K562 (cell line): ENCODE data around the gene MEF2B. TPM values are rescaled to one million over a fixed set of nuclear protein-coding genes. Genes with fewer than 3 reads are reported as not detected.

ENCODE experiments used
- BRD4 ChIP-seq: fragments of 200-600 bp; sonication (generic); IDR thresholded peaks from 2 replicates; pipeline ENCODE4 v1.6.1; 2017; ENCODE audit warnings: inconsistent platforms
- ELF1 ChIP-seq: fragments of 200-800 bp; sonication (Bioruptor generic); IDR thresholded peaks from 2 replicates; pipeline ENCODE4 v1.6.1; 2016; ENCODE audit warnings: missing genetic modification characterization, missing compliant biosample characterization
- EP300 ChIP-seq: IDR thresholded peaks from 2 replicates; pipeline ENCODE4 v1.6.1; 2012; ENCODE audit warnings: low read length, improper control_type of control experiment
- NRF1 ChIP-seq, 2 experiments: fragments of 450-650 bp; IDR thresholded peaks in 1 of 2; conservative IDR thresholded peaks in 1 of 2; 2 replicates each; pipeline ENCODE4 v1.6.1; 2014; ENCODE audit warnings: mild to moderate bottlenecking in 2 of 2
- TEAD2 ChIP-seq: fragments of 450-650 bp; IDR thresholded peaks from 2 replicates; pipeline ENCODE4 v1.6.1; 2016; ENCODE audit warnings: missing genetic modification characterization, control low read depth, missing compliant biosample characterization
- ZC3H11A ChIP-seq: IDR thresholded peaks from 2 replicates; pipeline ENCODE4 v1.6.1; 2012; ENCODE audit warnings: low read depth, low read length, improper control_type of control experiment
- ZKSCAN8 ChIP-seq: fragments of 200-800 bp; sonication (Bioruptor generic); IDR thresholded peaks from 2 replicates; pipeline ENCODE4 v1.6.1; 2016; ENCODE audit warnings: missing genetic modification characterization, missing compliant biosample characterization
- ZNF436 ChIP-seq: fragments of 250-450, 450-650 bp; sonication (Bioruptor Pico); formaldehyde crosslinking; IDR thresholded peaks from 2 replicates; pipeline ENCODE4 v1.7.0; 2020; ENCODE audit warnings: mild to moderate bottlenecking
- polyA plus RNA-seq, 8 experiments: library from polyadenylated mRNA; depleted of rRNA in 4 of 8; stranded (reverse) in 5 of 8; unstranded in 3 of 8; fragments of >200 nt; fragmentation: Nextera tagmentation in 2 of 8; fragmentation: Illumina TruSeq in 1 of 8; extraction: Ambion mirVana in 2 of 8; extraction: Trizol in 1 of 8; gene quantifications; 2 replicates each; pipeline versions ENCODE4 v1.2.1 to v1.2.3, GENCODE V29; 2011 to 2014; ENCODE audit warnings: inconsistent platforms in 1 of 8, missing spikeins in 1 of 8
- total RNA-seq, 7 experiments: library from RNA; depleted of rRNA in 6 of 7; stranded (reverse); fragments of >200 nt in 6 of 7; fragmentation: Illumina TruSeq in 2 of 7; extraction: Trizol in 2 of 7; gene quantifications; 2 replicates each; pipeline versions ENCODE4 v1.2.1 to v1.2.3, GENCODE V29; 2011 to 2021; ENCODE audit warnings: low replicate concordance in 1 of 7
- TF ChIP-seq, protein P1 (sequence below): fragments of 450-650 bp; IDR thresholded peaks from 2 replicates; pipeline ENCODE4 v1.6.1; 2016; ENCODE audit warnings: low read depth
- TF ChIP-seq, protein P2 (sequence below): sonication (generic); formaldehyde crosslinking; IDR thresholded peaks from 2 replicates; pipeline ENCODE4 v1.8.0; 2022; ENCODE audit warnings: mild to moderate bottlenecking, missing genetic modification reagents, borderline replicate concordance
- TF ChIP-seq, protein P3 (sequence below), 2 experiments: fragments of 150-350 bp in 1 of 2; IDR thresholded peaks; 2 replicates each; pipeline ENCODE4 v1.6.1; 2012 to 2016; ENCODE audit warnings: low read depth in 2 of 2, low read length in 2 of 2, mild to moderate bottlenecking in 1 of 2, moderate library complexity in 1 of 2
- TF ChIP-seq, protein P4 (sequence below): sonication (generic); formaldehyde crosslinking; IDR thresholded peaks from 2 replicates; pipeline ENCODE4 v1.8.1; 2022; ENCODE audit warnings: missing genetic modification reagents

MEF2B gene
- total and polyA plus RNA-seq, 9 of the 15 experiments (the other 6 are each of a cell fraction or from before 2014, with no cell fraction given): 0.14 to 1.9 (median 0.71) TPM; not detected in 3

DNA sequence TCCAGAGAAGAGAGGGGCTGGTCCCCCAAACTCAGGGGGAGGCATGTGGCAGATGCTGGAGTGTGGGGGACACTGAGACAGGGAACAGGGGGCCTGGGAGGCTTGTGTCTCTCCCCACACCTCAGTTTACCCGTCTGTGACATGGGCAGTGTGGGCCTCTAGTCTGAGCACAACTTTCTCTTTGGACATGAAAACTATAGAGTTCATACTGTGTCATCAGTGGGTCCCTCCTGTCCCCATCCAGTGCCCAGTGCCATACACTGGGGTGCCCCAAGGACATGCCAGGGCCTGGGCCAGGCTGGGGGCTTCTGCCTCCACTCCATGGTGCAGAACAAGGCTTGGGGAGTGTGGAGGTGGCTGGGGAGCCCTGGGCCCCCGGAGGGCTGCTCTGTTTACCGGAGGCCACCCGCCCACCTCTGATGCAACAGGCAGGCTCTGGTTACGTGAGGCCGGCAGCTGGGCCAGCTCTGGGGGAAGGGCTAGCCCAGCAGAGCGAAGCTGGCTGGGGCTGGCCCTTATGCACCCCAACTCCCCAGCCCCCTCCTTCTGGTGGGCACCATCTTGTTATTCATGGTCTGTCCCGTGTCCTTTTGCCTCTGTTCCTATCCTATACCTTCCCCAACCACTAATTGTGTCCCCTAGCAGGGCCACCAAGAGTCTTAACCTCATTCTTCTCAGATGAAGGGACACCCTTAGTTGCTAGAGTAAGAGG, 1.9 kb upstream of the MEF2B start (continued):
- TF ChIP-seq, protein P1, sequence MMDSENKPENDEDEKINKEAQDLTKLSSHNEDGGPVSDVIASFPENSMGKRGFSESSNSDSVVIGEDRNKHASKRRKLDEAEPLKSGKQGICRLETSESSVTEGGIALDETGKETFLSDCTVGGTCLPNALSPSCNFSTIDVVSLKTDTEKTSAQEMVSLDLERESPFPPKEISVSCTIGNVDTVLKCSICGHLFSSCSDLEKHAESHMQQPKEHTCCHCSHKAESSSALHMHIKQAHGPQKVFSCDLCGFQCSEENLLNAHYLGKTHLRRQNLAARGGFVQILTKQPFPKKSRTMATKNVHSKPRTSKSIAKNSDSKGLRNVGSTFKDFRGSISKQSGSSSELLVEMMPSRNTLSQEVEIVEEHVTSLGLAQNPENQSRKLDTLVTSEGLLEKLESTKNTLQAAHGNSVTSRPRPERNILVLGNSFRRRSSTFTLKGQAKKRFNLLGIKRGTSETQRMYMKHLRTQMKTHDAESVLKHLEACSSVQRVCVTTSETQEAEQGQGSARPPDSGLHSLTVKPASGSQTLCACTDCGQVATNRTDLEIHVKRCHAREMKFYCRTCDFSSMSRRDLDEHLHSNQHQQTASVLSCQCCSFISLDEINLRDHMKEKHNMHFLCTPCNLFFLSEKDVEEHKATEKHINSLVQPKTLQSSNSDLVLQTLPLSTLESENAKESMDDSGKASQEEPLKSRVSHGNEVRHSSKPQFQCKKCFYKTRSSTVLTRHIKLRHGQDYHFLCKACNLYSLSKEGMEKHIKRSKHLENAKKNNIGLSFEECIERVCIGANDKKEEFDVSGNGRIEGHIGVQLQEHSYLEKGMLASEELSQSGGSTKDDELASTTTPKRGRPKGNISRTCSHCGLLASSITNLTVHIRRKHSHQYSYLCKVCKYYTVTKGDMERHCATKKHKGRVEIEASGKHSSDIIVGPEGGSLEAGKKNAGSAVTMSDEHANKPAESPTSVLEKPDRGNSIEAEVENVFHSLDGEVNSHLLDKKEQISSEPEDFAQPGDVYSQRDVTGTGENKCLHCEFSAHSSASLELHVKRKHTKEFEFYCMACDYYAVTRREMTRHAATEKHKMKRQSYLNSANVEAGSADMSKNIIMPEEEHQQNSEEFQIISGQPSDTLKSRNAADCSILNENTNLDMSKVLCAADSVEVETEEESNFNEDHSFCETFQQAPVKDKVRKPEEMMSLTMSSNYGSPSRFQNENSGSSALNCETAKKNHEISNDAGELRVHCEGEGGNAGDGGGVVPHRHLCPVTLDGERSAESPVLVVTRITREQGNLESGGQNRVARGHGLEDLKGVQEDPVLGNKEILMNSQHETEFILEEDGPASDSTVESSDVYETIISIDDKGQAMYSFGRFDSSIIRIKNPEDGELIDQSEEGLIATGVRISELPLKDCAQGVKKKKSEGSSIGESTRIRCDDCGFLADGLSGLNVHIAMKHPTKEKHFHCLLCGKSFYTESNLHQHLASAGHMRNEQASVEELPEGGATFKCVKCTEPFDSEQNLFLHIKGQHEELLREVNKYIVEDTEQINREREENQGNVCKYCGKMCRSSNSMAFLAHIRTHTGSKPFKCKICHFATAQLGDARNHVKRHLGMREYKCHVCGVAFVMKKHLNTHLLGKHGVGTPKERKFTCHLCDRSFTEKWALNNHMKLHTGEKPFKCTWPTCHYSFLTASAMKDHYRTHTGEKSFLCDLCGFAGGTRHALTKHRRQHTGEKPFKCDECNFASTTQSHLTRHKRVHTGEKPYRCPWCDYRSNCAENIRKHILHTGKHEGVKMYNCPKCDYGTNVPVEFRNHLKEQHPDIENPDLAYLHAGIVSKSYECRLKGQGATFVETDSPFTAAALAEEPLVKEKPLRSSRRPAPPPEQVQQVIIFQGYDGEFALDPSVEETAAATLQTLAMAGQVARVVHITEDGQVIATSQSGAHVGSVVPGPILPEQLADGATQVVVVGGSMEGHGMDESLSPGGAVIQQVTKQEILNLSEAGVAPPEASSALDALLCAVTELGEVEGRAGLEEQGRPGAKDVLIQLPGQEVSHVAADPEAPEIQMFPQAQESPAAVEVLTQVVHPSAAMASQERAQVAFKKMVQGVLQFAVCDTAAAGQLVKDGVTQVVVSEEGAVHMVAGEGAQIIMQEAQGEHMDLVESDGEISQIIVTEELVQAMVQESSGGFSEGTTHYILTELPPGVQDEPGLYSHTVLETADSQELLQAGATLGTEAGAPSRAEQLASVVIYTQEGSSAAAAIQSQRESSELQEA: no peak
- TF ChIP-seq, protein P2, sequence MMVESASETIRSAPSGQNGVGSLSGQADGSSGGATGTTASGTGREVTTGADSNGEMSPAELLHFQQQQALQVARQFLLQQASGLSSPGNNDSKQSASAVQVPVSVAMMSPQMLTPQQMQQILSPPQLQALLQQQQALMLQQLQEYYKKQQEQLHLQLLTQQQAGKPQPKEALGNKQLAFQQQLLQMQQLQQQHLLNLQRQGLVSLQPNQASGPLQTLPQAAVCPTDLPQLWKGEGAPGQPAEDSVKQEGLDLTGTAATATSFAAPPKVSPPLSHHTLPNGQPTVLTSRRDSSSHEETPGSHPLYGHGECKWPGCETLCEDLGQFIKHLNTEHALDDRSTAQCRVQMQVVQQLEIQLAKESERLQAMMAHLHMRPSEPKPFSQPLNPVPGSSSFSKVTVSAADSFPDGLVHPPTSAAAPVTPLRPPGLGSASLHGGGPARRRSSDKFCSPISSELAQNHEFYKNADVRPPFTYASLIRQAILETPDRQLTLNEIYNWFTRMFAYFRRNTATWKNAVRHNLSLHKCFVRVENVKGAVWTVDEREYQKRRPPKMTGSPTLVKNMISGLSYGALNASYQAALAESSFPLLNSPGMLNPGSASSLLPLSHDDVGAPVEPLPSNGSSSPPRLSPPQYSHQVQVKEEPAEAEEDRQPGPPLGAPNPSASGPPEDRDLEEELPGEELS (CRISPR knock-in tag): no peak; the same call in 1 of the 2 replicates
- TF ChIP-seq, protein P3, sequence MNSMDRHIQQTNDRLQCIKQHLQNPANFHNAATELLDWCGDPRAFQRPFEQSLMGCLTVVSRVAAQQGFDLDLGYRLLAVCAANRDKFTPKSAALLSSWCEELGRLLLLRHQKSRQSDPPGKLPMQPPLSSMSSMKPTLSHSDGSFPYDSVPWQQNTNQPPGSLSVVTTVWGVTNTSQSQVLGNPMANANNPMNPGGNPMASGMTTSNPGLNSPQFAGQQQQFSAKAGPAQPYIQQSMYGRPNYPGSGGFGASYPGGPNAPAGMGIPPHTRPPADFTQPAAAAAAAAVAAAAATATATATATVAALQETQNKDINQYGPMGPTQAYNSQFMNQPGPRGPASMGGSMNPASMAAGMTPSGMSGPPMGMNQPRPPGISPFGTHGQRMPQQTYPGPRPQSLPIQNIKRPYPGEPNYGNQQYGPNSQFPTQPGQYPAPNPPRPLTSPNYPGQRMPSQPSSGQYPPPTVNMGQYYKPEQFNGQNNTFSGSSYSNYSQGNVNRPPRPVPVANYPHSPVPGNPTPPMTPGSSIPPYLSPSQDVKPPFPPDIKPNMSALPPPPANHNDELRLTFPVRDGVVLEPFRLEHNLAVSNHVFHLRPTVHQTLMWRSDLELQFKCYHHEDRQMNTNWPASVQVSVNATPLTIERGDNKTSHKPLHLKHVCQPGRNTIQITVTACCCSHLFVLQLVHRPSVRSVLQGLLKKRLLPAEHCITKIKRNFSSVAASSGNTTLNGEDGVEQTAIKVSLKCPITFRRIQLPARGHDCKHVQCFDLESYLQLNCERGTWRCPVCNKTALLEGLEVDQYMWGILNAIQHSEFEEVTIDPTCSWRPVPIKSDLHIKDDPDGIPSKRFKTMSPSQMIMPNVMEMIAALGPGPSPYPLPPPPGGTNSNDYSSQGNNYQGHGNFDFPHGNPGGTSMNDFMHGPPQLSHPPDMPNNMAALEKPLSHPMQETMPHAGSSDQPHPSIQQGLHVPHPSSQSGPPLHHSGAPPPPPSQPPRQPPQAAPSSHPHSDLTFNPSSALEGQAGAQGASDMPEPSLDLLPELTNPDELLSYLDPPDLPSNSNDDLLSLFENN (IDR thresholded peaks at IDR 0.05; ENCODE audit: low read depth in 2 of 2, low read length in 2 of 2): no peak
- TF ChIP-seq ZNF436 (CRISPR knock-in tag) (no peak), BRD4 (no peak), ZKSCAN8 (CRISPR knock-in tag) (no peak), NRF1 (conservative IDR thresholded peaks at IDR 0.05 in 1 of 2, IDR thresholded peaks at IDR 0.05 in 1 of 2) (no peak), ZC3H11A (no peak), EP300 (peak; percentile 55; the same call in 1 of the 2 replicates), TEAD2 (no peak), ELF1 (tag) (no peak)
- TF ChIP-seq, protein P4, sequence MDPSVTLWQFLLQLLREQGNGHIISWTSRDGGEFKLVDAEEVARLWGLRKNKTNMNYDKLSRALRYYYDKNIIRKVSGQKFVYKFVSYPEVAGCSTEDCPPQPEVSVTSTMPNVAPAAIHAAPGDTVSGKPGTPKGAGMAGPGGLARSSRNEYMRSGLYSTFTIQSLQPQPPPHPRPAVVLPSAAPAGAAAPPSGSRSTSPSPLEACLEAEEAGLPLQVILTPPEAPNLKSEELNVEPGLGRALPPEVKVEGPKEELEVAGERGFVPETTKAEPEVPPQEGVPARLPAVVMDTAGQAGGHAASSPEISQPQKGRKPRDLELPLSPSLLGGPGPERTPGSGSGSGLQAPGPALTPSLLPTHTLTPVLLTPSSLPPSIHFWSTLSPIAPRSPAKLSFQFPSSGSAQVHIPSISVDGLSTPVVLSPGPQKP (CRISPR knock-in tag): no peak
